Lung (tissue), 12 donors: ENCODE data around the gene GRIP1. TPM values are rescaled to one million over a fixed set of nuclear protein-coding genes. Genes with fewer than 3 reads are reported as not detected.

ENCODE experiments used
- ATAC-seq: fragments of 200-7000 bp; cut with Tn5 transposase; one replicate; pipeline ENCODE4 v1.9.1; 2020; ENCODE audit warnings: moderate number of reproducible peaks; ENCODE audit not compliant: insufficient read depth, low FRiP score
- DNase-seq, 3 donors: peaks; one replicate each; pipeline ENCODE4 v3.0.0-alpha.2; 2013 to 2017
- H3K27ac ChIP-seq, 2 donors: one replicate each; pipeline ENCODE4 v1.5.1; 2013; ENCODE audit warnings: mild to moderate bottlenecking in 2 of 2, moderate library complexity in 2 of 2, control low read depth in 1 of 2, inconsistent platforms in 1 of 2, low read depth in 1 of 2, low read length in 1 of 2
- H3K27me3 ChIP-seq, 3 donors: one replicate each; pipeline ENCODE4 v1.5.1; 2013; ENCODE audit warnings: low read length in 2 of 3; ENCODE audit not compliant: control insufficient read depth in 3 of 3, insufficient read depth in 3 of 3
- H3K36me3 ChIP-seq, 4 donors: one replicate each; pipeline ENCODE4 v1.5.1; 2013; ENCODE audit warnings: low read length in 4 of 4, mild to moderate bottlenecking in 1 of 4, moderate library complexity in 1 of 4; ENCODE audit not compliant: control insufficient read depth in 4 of 4, insufficient read depth in 4 of 4
- H3K4me1 ChIP-seq, 5 donors: one replicate each; pipeline ENCODE4 v1.5.1; 2013; ENCODE audit warnings: low read length in 5 of 5, mild to moderate bottlenecking in 2 of 5, moderate library complexity in 1 of 5; ENCODE audit not compliant: control insufficient read depth in 5 of 5, insufficient read depth in 5 of 5
- H3K4me3 ChIP-seq: one replicate; pipeline ENCODE4 v1.5.1; 2013; ENCODE audit warnings: mild to moderate bottlenecking, control low read depth, moderate library complexity
- H3K9ac ChIP-seq, 2 donors: one replicate each; pipeline ENCODE4 v1.5.1; 2013; ENCODE audit warnings: low read length in 2 of 2, control low read depth in 1 of 2; ENCODE audit not compliant: insufficient read depth in 1 of 2
- H3K9me3 ChIP-seq, 4 donors: one replicate each; pipeline ENCODE4 v1.5.1; 2013; ENCODE audit warnings: low read length in 3 of 4, mild to moderate bottlenecking in 1 of 4, moderate library complexity in 1 of 4; ENCODE audit not compliant: control insufficient read depth in 4 of 4, insufficient read depth in 3 of 4
- CTCF ChIP-seq: IDR thresholded peaks from 2 replicates; pipeline ENCODE4 v1.5.1; 2012; ENCODE audit warnings: mild to moderate bottlenecking; ENCODE audit errors: control extremely low read depth, extremely low read depth
- WGBS, 2 donors: extraction: QIAGEN DNeasy Blood & Tissue Kit; methylation state at CpG; one replicate each; pipeline ENCODE4 v1.1.7; 2013; 5-methylcytosine and 5-hydroxymethylcytosine counted together
- polyA plus RNA-seq, 2 donors: library from polyadenylated mRNA; stranded (reverse); fragments of 200-250 nt; gene quantifications; one replicate each; pipeline ENCODE4 v1.2.1, GENCODE V29; 2013
- total RNA-seq, 2 donors: library from RNA; depleted of rRNA in 1 of 2; stranded (reverse); fragments of >200 nt in 1 of 2; gene quantifications; one replicate each; pipeline ENCODE4 v1.2.1, GENCODE V29; 2014 to 2021
- donor health status: control.
- donor health status: control.
- donor health status: Bipolar disorder and iron deficiency.
- donor health status: healthy.
- donor health status: DM: yes; HTN: yes; CAD: no.

The GRIP1 gene
- total and polyA plus RNA-seq, 4 donors = 0.20 to 3.6 (median 0.83) TPM

GRCh38 chr12:66496595-66496994 lies 182.3 kb downstream of the GRIP1 start:
- H3K9me3 ChIP-seq = no peaks in the 10 kb centered on the region
- no peaks in the 10 kb centered on the region for H3K27me3 ChIP-seq
- TF ChIP-seq CTCF = no peak
- no peak overlapping the region for H3K27ac ChIP-seq
- H3K9ac ChIP-seq = no peak overlapping the region
- 29 to 33% methylated on average over 1 of the region's 1 CpG for WGBS, 2 donors
- H3K4me1 ChIP-seq = no peaks in the 10 kb centered on the region
- ATAC-seq (no peak), DNase-seq (no peak)
- no peaks in the 10 kb centered on the region for H3K36me3 ChIP-seq
- no peak overlapping the region for H3K4me3 ChIP-seq

- H3K27me3 ChIP-seq = no peaks in the 10 kb centered on the region
- no peaks in the 10 kb centered on the region for H3K9me3 ChIP-seq
- H3K4me1 ChIP-seq = no peaks in the 10 kb centered on the region
- H3K9ac ChIP-seq = no peak overlapping the region
- no peak overlapping the region for H3K4me3 ChIP-seq
- H3K27ac ChIP-seq = no peak overlapping the region
- TF ChIP-seq CTCF = no peak
- ATAC-seq = no peak
- no peaks in the 10 kb centered on the region for H3K36me3 ChIP-seq
- WGBS, 2 donors = 84 to 92% methylated on average over 14 of the region's 14 CpGs
- no peak for DNase-seq
These were observed 183.2 kb downstream of the GRIP1 start for GRCh38 chr12:66495709-66496108.

- ATAC-seq = no peak
These were observed 185.1 kb downstream of the GRIP1 start for GRCh38 chr12:66493819-66494218.

More at GRCh38 chr12:66493819-66494218, 185.1 kb downstream of the GRIP1 start:
- Histone ChIP-seq H3K4me3 (no peak overlapping the region), H3K9me3 (no peaks in the 10 kb centered on the region), H3K4me1 (no peaks in the 10 kb centered on the region), H3K27ac (no peak overlapping the region), H3K27me3 (no peaks in the 10 kb centered on the region), H3K36me3 (no peaks in the 10 kb centered on the region), H3K9ac (no peak overlapping the region)
- no peak for DNase-seq
- TF ChIP-seq CTCF = no peak
